GM10266 (cell line): Measurements from ENCODE around the gene SH3GLB1.

ENCODE experiments used
- DNase-seq: peaks from one replicate; pipeline ENCODE4 v3.0.0; 2012; ENCODE audit errors: extremely low spot score
- TF ChIP-seq, protein P1 (sequence below): IDR thresholded peaks from 2 replicates; pipeline ENCODE4 v1.5.1; 2012; ENCODE audit warnings: mild to moderate bottlenecking, low read depth; ENCODE audit not compliant: control insufficient read depth, insufficient read depth; ENCODE audit errors: missing control alignments

The SH3GLB1 gene

DNA sequence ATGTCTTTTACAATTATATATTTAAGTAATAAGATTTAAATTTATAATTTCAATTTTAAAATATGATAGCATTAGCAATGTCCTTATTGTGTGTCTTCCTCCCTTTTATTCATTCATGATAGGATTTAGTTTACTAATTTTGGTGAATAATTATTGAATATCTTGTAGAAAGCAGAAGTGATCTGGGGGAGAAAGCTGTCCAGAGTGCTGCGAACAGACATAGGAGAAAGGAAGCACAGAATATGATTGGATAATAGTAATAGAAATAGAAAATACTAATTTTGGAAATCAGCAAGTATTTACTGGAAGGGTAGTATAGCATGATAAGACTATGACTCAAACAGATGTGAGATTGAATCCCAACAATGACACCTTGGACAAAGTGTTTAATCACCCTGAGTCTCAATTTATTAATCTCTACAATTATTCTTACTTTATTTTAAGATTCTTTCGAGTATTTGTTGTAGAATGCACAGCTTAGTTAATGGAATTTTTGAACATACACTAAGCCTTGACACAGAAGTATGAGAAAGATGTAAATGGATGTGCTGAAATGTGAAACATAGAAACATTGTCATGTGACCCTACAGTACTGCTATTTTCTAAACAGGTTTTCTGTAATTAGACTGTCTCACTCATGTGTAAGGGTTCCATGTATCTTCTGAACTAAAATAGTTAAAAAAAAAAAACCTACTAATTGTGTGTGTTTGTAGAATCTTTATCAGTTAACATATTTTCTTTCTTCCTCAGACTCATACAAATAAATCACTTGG lies 7.9 kb downstream of the SH3GLB1 start:
- DNase-seq, result no peak
- TF ChIP-seq, protein P1, sequence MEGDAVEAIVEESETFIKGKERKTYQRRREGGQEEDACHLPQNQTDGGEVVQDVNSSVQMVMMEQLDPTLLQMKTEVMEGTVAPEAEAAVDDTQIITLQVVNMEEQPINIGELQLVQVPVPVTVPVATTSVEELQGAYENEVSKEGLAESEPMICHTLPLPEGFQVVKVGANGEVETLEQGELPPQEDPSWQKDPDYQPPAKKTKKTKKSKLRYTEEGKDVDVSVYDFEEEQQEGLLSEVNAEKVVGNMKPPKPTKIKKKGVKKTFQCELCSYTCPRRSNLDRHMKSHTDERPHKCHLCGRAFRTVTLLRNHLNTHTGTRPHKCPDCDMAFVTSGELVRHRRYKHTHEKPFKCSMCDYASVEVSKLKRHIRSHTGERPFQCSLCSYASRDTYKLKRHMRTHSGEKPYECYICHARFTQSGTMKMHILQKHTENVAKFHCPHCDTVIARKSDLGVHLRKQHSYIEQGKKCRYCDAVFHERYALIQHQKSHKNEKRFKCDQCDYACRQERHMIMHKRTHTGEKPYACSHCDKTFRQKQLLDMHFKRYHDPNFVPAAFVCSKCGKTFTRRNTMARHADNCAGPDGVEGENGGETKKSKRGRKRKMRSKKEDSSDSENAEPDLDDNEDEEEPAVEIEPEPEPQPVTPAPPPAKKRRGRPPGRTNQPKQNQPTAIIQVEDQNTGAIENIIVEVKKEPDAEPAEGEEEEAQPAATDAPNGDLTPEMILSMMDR, result no peak

DNA sequence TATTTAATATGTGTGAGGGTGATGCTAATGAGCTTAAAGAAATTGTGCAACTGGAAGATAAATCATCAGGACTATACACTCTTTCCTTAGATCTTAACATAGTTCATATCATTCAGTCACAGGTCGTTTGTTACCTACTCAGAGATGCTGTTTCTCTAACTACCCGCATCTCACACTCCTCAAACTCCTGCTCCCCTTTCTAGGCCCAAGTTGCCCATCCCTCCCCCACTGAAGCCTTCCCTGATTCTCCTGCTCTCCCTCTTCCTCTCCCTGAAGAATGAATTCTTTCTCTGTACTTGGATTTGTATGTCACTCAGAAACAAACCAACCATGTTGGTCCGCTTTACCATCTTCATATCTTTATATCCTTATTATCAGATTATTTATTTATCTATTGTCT lies 9.1 kb downstream of the SH3GLB1 start:
- no peak for DNase-seq
- TF ChIP-seq, protein P1, result no peak

DNA sequence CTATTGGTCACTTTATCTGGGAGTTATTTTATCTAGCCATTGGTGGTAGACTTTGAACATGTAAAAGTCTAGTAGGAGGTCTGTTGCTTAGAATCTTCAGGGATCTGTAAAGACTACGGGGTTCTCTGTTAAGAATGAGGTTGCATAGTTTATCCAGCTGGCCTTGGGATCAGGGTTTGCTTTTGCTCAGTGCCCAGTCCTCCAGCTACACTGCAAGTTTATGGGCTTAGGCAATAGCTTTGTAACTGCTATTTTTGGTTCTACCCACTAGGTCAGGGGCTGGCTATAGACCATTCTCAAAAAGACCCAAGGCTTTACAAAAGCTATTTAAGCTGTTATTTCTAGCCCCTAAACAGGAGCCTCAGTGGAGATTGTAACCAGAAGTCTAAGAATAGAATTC lies 9.8 kb downstream of the SH3GLB1 start:
- no peak for DNase-seq
- TF ChIP-seq, protein P1, result no peak

DNA sequence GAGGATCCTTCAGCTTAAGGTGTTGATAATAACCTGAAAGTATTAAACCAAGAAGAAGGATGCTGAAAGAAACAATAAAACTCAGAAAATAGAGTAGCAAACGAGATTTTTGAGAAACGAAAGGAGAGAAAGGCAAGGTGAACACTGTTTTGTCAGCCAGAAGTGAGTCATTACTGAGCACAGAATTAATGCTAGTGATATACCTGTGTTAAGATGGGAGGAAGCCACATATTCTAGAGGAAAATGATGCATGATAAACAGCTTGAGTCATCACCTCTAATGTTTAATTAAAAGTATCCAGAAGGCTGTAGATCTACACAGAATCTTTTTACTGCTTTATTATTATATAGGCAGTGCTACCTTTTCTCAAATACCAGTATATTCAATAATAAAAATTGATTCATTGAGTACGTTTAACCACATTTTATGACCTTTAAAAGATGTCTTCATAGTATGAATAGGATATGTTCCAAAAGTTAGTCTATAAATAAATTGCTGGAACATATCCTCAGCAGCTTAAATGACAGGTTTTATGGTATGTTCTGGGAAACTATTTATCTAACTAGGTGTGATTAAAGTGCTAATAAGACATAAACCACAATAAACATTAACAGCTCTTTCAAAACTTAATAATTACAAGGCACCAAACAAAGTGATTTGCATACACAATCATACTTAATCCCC lies 10.3 kb downstream of the SH3GLB1 start:
- TF ChIP-seq, protein P1, result no peak
- DNase-seq, result no peak

DNA sequence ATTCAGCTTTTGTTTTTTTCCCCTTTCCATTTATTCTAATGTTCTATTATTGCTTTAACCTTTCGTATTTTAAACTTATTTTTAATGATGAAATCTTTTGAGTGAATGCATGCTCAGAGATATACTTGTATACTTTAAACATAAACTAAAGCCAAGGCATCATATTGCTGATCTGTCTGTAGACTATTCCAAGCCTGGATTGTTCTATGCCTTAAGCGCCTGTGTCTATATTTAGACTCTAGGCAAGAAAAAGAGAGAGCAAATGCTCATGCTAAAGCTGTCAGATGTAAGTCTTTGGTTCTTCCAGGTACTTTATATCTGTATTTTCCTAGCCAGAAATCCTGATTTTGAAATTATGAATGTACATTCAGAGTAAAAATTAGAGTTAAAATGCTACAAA lies 14.4 kb downstream of the SH3GLB1 start:
- TF ChIP-seq, protein P1, result no peak
- no peak for DNase-seq

DNA sequence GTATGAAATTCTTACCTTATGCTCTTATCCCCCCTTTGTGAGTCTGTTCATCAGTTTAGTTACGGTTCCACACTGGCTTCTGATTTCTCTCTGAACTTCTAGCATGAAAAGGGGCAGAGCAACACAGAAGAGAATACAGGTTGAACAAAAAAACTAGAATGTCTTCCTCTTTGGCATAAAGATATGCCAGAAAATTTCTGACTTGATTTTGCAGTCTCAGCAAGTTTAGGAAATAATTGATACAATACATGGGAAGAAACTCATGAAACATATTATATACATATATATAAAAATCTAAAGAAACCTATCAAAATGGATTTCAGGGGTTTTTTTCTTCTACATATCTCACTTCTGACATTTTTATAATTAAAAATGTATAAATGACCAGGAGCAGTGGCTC lies 27.0 kb downstream of the SH3GLB1 start:
- TF ChIP-seq, protein P1, result no peak

DNA sequence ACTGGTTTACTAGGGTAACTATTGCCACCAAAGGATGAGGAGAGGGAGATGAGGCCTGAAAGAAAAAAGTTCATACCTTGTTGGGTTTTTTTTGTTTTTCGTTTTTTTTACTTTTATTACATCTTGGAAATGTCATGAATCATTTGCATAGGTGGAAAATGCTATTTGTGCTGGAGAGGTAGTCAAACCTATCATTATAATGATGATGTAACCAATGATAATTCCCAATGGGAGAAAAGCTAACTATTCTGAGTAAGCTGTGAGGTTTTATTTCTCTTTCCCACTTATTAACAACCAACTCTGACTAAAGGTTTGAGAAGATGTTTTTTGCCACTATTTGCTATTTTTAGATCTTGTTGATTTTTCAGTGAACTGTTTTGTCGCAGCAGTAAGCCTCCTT lies 29.0 kb downstream of the SH3GLB1 start:
- DNase-seq, result no peak
- TF ChIP-seq, protein P1, result no peak

More for the DNA sequence above, 27.0 kb downstream of the SH3GLB1 start:
- DNase-seq, result no peak
